ENCODE results near the gene VWA5B2. TPM values are rescaled to one million over a fixed set of nuclear protein-coding genes. Genes with fewer than 3 reads are reported as not detected.

The VWA5B2 gene
- total RNA-seq, 1 donor from 2014 or later = 0.11 TPM

DNA sequence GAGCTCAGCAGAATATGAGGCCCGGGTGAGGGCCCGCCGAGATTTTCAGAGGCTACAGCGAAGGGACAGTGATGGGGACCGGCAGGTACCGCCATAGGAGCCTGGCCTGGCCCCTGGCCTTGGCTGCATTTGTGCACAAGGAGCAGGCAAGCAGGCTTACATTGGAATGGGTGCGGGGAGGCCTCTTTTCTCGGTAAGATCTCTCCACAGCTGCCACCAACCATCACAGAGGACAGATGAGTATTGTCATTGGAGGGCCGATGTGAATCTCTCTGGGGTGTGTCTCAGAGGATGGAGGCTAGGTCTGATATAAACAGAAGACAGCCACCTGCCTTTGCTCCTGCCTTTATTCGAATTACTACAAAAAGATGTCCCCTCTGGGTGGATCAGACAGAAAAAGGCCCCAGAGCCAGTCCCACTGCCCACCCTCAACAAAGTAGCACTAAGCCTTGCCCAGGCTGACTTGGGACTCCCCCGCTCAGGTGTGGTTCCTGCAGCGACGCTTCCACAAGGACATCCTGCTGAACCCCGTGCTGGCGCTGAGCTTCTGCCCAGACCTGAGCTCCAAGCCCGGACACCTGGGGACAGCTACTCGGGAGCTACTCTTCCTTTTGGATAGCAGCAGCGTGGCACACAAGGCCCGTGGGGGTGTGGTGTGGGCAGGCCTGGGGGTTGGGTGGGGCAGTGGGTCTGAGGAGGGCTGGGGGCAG, 5.4 kb downstream of the VWA5B2 start:
- no peak for TF ChIP-seq CTCF (IDR thresholded peaks at IDR 0.05)
- Mint-ChIP-seq H3K9me3 (ENCODE audit: unreplicated experiment) (no peaks in the 10 kb centered on the region), H3K27me3 (ENCODE audit: unreplicated experiment) (peaks cover 22% of the 10 kb centered on the region), H3K4me1 (ENCODE audit: unreplicated experiment) (peaks cover 5% of the 10 kb centered on the region), H3K36me3 (ENCODE audit: unreplicated experiment) (no peaks in the 10 kb centered on the region), H3K4me3 (ENCODE audit: unreplicated experiment) (no peak overlapping the region), H3K27ac (ENCODE audit: unreplicated experiment) (no peak overlapping the region)
- no peak for DNase-seq (ENCODE audit: extremely low spot score, unreplicated experiment)

DNA sequence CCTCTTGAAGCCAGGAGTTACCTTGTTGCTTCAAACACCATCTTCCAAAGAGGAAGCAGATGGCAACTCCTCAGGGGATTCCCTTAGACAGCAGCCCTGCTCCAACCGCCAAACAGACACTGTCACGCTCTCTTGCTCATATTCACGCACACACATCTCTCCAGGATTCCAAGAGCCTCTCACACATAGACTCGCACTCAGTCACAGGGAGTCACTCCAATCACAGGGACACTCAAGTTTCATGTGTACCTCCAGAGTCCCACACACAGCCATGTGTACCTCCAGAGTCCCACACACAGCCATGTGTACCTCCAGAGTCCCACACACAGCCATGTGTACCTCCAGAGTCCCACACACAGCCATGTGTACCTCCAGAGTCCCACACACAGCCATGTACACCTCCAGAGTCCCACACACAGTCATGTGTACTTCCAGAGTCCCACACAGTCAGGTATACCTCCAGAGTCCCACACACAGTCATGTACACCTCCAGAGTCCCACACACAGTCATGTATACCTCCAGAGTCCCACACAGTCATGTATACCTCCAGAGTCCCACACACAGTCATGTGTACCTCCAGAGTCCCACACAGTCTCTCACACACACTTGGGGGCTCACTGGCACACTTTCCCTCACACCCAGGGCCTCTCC, 6.1 kb downstream of the VWA5B2 start:
- Mint-ChIP-seq H3K4me3 (ENCODE audit: unreplicated experiment) (no peak overlapping the region), H3K9me3 (ENCODE audit: unreplicated experiment) (no peaks in the 10 kb centered on the region), H3K36me3 (ENCODE audit: unreplicated experiment) (no peaks in the 10 kb centered on the region), H3K27ac (ENCODE audit: unreplicated experiment) (no peak overlapping the region), H3K4me1 (ENCODE audit: unreplicated experiment) (peaks cover 5% of the 10 kb centered on the region), H3K27me3 (ENCODE audit: unreplicated experiment) (peaks cover 22% of the 10 kb centered on the region)
- no peak for DNase-seq (ENCODE audit: extremely low spot score, unreplicated experiment)
- no peak for TF ChIP-seq CTCF (IDR thresholded peaks at IDR 0.05)

DNA sequence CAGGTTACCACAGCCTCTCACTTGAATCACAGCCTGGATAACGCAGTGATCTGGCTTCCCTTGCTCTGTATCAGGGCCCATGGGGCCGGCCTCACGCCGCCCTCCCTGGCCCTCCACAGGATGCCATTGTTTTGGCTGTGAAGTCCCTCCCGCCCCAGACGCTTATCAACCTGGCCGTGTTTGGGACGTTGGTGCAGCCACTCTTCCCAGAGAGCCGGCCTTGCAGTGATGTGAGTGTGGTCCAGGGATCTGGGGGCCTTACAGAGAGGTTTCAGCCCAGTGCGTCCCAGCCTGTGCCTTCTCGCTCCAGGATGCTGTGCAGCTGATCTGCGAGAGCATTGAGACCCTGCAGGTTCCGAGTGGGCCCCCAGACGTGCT, 6.6 kb downstream of the VWA5B2 start:
- no peak for TF ChIP-seq CTCF (IDR thresholded peaks at IDR 0.05)
- H3K9me3 Mint-ChIP-seq (ENCODE audit: unreplicated experiment) = no peaks in the 10 kb centered on the region
- H3K36me3 Mint-ChIP-seq (ENCODE audit: unreplicated experiment) = no peaks in the 10 kb centered on the region
- H3K27me3 Mint-ChIP-seq (ENCODE audit: unreplicated experiment) = peaks cover 20% of the 10 kb centered on the region
- no peak overlapping the region for H3K4me3 Mint-ChIP-seq (ENCODE audit: unreplicated experiment)
- H3K4me1 Mint-ChIP-seq (ENCODE audit: unreplicated experiment) = peaks cover 3% of the 10 kb centered on the region
- H3K27ac Mint-ChIP-seq (ENCODE audit: unreplicated experiment) = no peak overlapping the region
- DNase-seq (ENCODE audit: extremely low spot score, unreplicated experiment) = no peak

DNA sequence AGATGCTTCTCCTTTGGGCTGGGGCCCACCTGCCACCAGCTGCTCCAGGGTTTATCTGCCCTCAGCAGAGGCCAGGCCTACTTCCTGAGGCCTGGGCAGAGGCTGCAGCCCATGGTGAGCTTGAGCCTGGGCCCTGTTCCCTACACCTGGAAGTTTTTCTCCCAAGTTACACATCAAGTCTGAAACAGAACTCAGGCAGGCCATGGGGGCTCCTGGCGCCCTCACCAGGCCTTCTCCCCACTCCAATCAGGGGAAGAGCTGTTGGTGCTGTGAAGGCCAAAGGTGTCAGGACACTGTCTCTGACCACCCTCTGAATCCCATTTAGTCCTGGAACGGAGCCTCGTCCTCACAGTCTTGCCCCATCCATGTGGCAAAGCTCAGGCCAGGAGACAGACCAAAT, 7.3 kb downstream of the VWA5B2 start:
- no peak for DNase-seq (ENCODE audit: extremely low spot score, unreplicated experiment)
- no peaks in the 10 kb centered on the region for H3K36me3 Mint-ChIP-seq (ENCODE audit: unreplicated experiment)
- no peak for TF ChIP-seq CTCF (IDR thresholded peaks at IDR 0.05)
- no peaks in the 10 kb centered on the region for H3K9me3 Mint-ChIP-seq (ENCODE audit: unreplicated experiment)
- H3K4me1 Mint-ChIP-seq (ENCODE audit: unreplicated experiment) = no peaks in the 10 kb centered on the region
- no peak overlapping the region for H3K27ac Mint-ChIP-seq (ENCODE audit: unreplicated experiment)
- H3K27me3 Mint-ChIP-seq (ENCODE audit: unreplicated experiment) = peaks cover 14% of the 10 kb centered on the region
- H3K4me3 Mint-ChIP-seq (ENCODE audit: unreplicated experiment) = no peak overlapping the region

DNA sequence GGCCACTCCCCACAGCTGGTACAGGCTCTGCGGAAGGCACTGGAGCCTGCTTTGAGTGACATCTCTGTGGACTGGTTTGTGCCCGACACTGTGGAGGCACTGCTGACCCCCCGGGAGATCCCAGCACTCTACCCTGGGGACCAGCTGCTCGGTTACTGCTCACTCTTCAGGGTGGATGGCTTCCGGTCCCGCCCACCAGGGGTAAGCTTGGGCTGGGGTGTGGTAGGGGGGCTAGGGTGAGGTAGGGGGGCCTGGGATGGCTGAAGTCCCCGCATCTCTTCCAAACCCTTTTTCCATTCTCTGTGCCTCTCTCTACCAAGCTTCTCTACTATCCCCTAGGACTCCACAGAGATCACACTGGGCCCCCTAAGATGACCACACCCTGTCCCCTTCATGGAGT, 7.8 kb downstream of the VWA5B2 start:
- Mint-ChIP-seq H3K36me3 (ENCODE audit: unreplicated experiment) (peaks cover under 1% of the 10 kb centered on the region), H3K27me3 (ENCODE audit: unreplicated experiment) (peaks cover 8% of the 10 kb centered on the region), H3K4me3 (ENCODE audit: unreplicated experiment) (no peak overlapping the region), H3K27ac (ENCODE audit: unreplicated experiment) (no peak overlapping the region), H3K4me1 (ENCODE audit: unreplicated experiment) (no peaks in the 10 kb centered on the region), H3K9me3 (ENCODE audit: unreplicated experiment) (no peaks in the 10 kb centered on the region)
- TF ChIP-seq CTCF (IDR thresholded peaks at IDR 0.05) = no peak
- DNase-seq (ENCODE audit: extremely low spot score, unreplicated experiment) = no peak
